KBM-7 (cell line): ENCODE measurements around the gene CLASP1.
"Not testable (repeated sequence)": the region's sequence is repeated elsewhere in the genome, so short reads cannot be mapped to it uniquely, and the experiment has no call there.

ENCODE experiments used
- DNase-seq: peaks from one replicate; pipeline ENCODE4 v3.0.0-alpha.2; 2015
- in situ Hi-C: fragments of 300-500 bp; cut with MboI; formaldehyde crosslinking; loops from 2 replicates; pipeline ENCODE4 v1.14.3; 2020; ENCODE audit warnings: low sequenced_read_pairs, low pct_unique_long_range_greater_than_20kb, mixed read lengths

Gene CLASP1

GRCh38 chr2:121664713-121665112, 15.5 kb upstream of the CLASP1 start:
- no peak for DNase-seq
- in situ Hi-C loops: no loop called here

- DNase-seq: no peak
- in situ Hi-C loops: no loop called here
These were observed 14.8 kb upstream of the CLASP1 start for GRCh38 chr2:121664086-121664485.

GRCh38 chr2:121663434-121663833, 14.2 kb upstream of the CLASP1 start:
- in situ Hi-C loops: no loop called here
- no peak for DNase-seq

- in situ Hi-C loops: no loop called here
- no peak for DNase-seq
These were observed 13.4 kb upstream of the CLASP1 start for GRCh38 chr2:121662656-121663055.

- in situ Hi-C loops: no loop called here
- DNase-seq: no peak
These were observed 10.7 kb upstream of the CLASP1 start for GRCh38 chr2:121659933-121660332.

GRCh38 chr2:121658393-121658792, 9.1 kb upstream of the CLASP1 start:
- DNase-seq, in situ Hi-C loops: not testable (repeated sequence)

GRCh38 chr2:121653035-121653434, 3.8 kb upstream of the CLASP1 start:
- in situ Hi-C loops: no loop called here
- no peak for DNase-seq

- DNase-seq: peak; percentile 42
- in situ Hi-C loops: no loop called here
These were observed 1.2 kb upstream of the CLASP1 start for GRCh38 chr2:121650315-121650930.

- DNase-seq: peak; percentile 95
- in situ Hi-C loops: no loop called here
These were observed 493 bp upstream of the CLASP1 start for GRCh38 chr2:121649596-121650314.

- DNase-seq: peak; percentile 58
- in situ Hi-C loops: no loop called here
These were observed 785 bp downstream of the CLASP1 start for GRCh38 chr2:121648206-121649148.

GRCh38 chr2:121647396-121647795, 1.9 kb downstream of the CLASP1 start:
- in situ Hi-C loops: no loop called here
- no peak for DNase-seq

- no peak for DNase-seq
- in situ Hi-C loops: no loop called here
These were observed 4.5 kb downstream of the CLASP1 start for GRCh38 chr2:121644715-121645114.

- in situ Hi-C loops: no loop called here
- DNase-seq: no peak
These were observed 5.4 kb downstream of the CLASP1 start for GRCh38 chr2:121643877-121644276.

GRCh38 chr2:121640380-121641316, 8.6 kb downstream of the CLASP1 start:
- DNase-seq: no peak
- in situ Hi-C loops: no loop called here

GRCh38 chr2:121639846-121640245, 9.4 kb downstream of the CLASP1 start:
- DNase-seq, in situ Hi-C loops: not testable (repeated sequence)

- in situ Hi-C loops: no loop called here
These were observed 10.9 kb downstream of the CLASP1 start for GRCh38 chr2:121638333-121638732.

GRCh38 chr2:121635371-121635770, 13.9 kb downstream of the CLASP1 start:
- in situ Hi-C loops: no loop called here

More at GRCh38 chr2:121638333-121638732, 10.9 kb downstream of the CLASP1 start:
- no peak for DNase-seq

GRCh38 chr2:121634354-121635307, 14.6 kb downstream of the CLASP1 start:
- no peak for DNase-seq
- in situ Hi-C loops: no loop called here

More at GRCh38 chr2:121635371-121635770, 13.9 kb downstream of the CLASP1 start:
- no peak for DNase-seq
